Kidney (tissue), 14 donors: ENCODE results near the gene COL6A3. TPM values are rescaled to one million over a fixed set of nuclear protein-coding genes. Genes with fewer than 3 reads are reported as not detected.
"Not testable (repeated sequence)": the region's sequence is repeated elsewhere in the genome, so short reads cannot be mapped to it uniquely, and the experiment has no call there.

Experiments used
- DNase-seq, 5 donors: peaks; one replicate each; pipeline ENCODE4 v3.0.0-alpha.2; 2013 to 2020
- FAIRE-seq: peaks from 2 replicates; lab custom pipeline; 2012; peaks lifted over from hg19 to GRCh38; lab: Jason Lieb, UNC
- H3K27ac ChIP-seq, 2 donors: one replicate each; pipeline ENCODE4 v1.7.0; 2013; ENCODE audit warnings: low read depth in 2 of 2, low read length in 2 of 2, inconsistent platforms in 1 of 2
- H3K27me3 ChIP-seq: one replicate; pipeline ENCODE4 v1.7.1; 2013; ENCODE audit warnings: low read length, inconsistent platforms; ENCODE audit not compliant: control insufficient read depth, insufficient read depth
- H3K36me3 ChIP-seq, 3 donors: one replicate each; pipeline versions ENCODE4 v1.7.0 to v1.7.1; 2013; ENCODE audit warnings: low read length in 3 of 3, control low read depth in 1 of 3, inconsistent platforms in 1 of 3; ENCODE audit not compliant: insufficient read depth in 3 of 3, control insufficient read depth in 2 of 3
- H3K4me1 ChIP-seq, 3 donors: one replicate each; pipeline versions ENCODE4 v1.7.0 to v1.7.1; 2013; ENCODE audit warnings: low read length in 3 of 3, inconsistent platforms in 1 of 3, low read depth in 1 of 3; ENCODE audit not compliant: control insufficient read depth in 2 of 3, insufficient read depth in 2 of 3
- H3K4me3 ChIP-seq, 3 donors: one replicate each; pipeline versions ENCODE4 v1.7.0 to v1.8.1; 2013; ENCODE audit warnings: low read length in 3 of 3, control low read depth in 1 of 3, inconsistent platforms in 1 of 3
- H3K9ac ChIP-seq, 3 donors: one replicate each; pipeline versions ENCODE4 v1.7.0 to v1.7.1; 2013; ENCODE audit warnings: low read length in 3 of 3, control low read depth in 1 of 3, inconsistent platforms in 1 of 3
- H3K9me3 ChIP-seq, 3 donors: one replicate each; pipeline versions ENCODE4 v1.7.0 to v1.7.1; 2013; ENCODE audit warnings: low read length in 3 of 3, control low read depth in 1 of 3, inconsistent platforms in 1 of 3; ENCODE audit not compliant: control insufficient read depth in 2 of 3, insufficient read depth in 1 of 3
- intact Hi-C: fragments of 100-400 bp; cut with DNase I; formaldehyde crosslinking; loops from one replicate; pipeline ENCODE4 v1.11.1; 2022
- polyA plus RNA-seq: library from polyadenylated mRNA; stranded (reverse); fragments of 350-450 nt; fragmentation: Illumina TruSeq; extraction: RNeasy Lipid Tissue Mini Kit (QIAGEN cat#74804); gene quantifications from one replicate; pipeline ENCODE4 v1.2.3, GENCODE V29; 2014; ENCODE audit warnings: low read depth, low replicate concordance; ENCODE audit not compliant: insufficient read depth
- total RNA-seq: library from RNA; stranded (reverse); fragmentation: NEBNext Ultra II Directional; extraction: Animal tissue kit (Norgen Biotek cat#: 25700); gene quantifications from one replicate; pipeline ENCODE4 v1.2.1, GENCODE V29; 2021
- TF ChIP-seq, protein P1 (sequence below): IDR thresholded peaks from 3 replicates; pipeline ENCODE4 v1.5.1; 2012; ENCODE audit warnings: mild to moderate bottlenecking, moderate library complexity, borderline replicate concordance; ENCODE audit not compliant: insufficient read depth; ENCODE audit errors: extremely low read depth
- donor health status: control.
- donor health status: control.
- donor health status: control.
- donor health status: control.
- donor health status: control.
- donor health status: DM: yes; HTN: yes; CAD: no.
- donor health status: Normal renal cell carcinoma (clear cell type).

The COL6A3 gene
- total and polyA plus RNA-seq, 2 donors from 2014 or later, result 3.8 to 59.5 TPM

DNA sequence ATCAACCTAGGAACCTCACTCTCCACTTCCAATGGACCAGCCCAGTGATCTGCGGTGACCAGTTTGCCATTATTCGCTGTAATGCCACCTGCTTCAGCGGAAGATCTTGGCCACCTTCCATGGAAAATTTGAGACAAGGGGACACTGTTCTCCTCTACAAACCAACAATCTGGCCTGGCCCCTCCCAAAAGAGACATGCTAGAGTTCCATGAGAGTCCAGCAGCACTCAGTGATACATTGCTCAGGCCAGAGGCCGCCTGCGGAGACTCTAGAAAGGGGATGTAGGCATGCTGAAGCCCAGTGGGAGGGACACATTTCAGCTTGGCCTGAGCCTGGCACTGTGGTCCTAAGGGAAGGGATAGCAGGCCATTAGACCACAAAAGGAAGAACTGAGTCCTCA lies 58.3 kb downstream of the COL6A3 start:
- H3K9me3 ChIP-seq, result no peaks in the 10 kb centered on the region
- no peak overlapping the region for H3K27ac ChIP-seq
- H3K4me3 ChIP-seq, result no peak overlapping the region
- H3K4me1 ChIP-seq, result peaks cover 0 to 2% (median 0%) of the 10 kb centered on the region in 3 donors
- H3K36me3 ChIP-seq, result peaks cover 0 to 10% (median 0%) of the 10 kb centered on the region in 3 donors
- intact Hi-C loops, result no loop called here
- H3K27me3 ChIP-seq, result no peaks in the 10 kb centered on the region
- TF ChIP-seq, protein P1, sequence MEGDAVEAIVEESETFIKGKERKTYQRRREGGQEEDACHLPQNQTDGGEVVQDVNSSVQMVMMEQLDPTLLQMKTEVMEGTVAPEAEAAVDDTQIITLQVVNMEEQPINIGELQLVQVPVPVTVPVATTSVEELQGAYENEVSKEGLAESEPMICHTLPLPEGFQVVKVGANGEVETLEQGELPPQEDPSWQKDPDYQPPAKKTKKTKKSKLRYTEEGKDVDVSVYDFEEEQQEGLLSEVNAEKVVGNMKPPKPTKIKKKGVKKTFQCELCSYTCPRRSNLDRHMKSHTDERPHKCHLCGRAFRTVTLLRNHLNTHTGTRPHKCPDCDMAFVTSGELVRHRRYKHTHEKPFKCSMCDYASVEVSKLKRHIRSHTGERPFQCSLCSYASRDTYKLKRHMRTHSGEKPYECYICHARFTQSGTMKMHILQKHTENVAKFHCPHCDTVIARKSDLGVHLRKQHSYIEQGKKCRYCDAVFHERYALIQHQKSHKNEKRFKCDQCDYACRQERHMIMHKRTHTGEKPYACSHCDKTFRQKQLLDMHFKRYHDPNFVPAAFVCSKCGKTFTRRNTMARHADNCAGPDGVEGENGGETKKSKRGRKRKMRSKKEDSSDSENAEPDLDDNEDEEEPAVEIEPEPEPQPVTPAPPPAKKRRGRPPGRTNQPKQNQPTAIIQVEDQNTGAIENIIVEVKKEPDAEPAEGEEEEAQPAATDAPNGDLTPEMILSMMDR, result no peak
- FAIRE-seq (no peak), DNase-seq (peak in 1 of 5 donors; percentile 3)
- no peak overlapping the region for H3K9ac ChIP-seq

DNA sequence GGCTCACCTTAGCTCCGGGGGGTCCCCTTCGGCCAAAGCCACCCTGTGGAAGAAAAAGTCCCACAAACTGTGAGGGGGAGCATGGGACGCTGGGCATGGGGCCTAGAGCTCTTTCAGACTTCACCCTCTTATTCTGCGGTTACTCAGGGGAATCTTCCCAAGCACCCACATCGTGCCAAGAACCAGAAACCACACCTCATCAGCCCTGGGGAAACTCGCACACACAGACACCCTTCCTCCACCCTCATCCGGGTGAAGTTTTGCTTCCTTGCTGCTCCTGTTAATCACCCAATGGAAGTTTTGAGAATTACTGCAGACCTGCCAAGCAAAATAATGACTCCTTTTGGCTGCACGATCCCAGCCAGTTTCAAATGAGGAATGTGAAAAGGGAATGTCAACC lies 59.1 kb downstream of the COL6A3 start:
- intact Hi-C loops, result no loop called here
- FAIRE-seq, result no peak
- H3K4me3 ChIP-seq, result no peak overlapping the region
- H3K27me3 ChIP-seq, result no peaks in the 10 kb centered on the region
- peaks cover 0 to 10% (median 0%) of the 10 kb centered on the region in 3 donors for H3K36me3 ChIP-seq
- no peak overlapping the region for H3K27ac ChIP-seq
- DNase-seq, result peak in 1 of 5 donors; percentile 50
- peaks cover 0 to 2% (median 0%) of the 10 kb centered on the region in 3 donors for H3K4me1 ChIP-seq
- no peaks in the 10 kb centered on the region for H3K9me3 ChIP-seq
- TF ChIP-seq, protein P1, result no peak
- H3K9ac ChIP-seq, result no peak overlapping the region

DNA sequence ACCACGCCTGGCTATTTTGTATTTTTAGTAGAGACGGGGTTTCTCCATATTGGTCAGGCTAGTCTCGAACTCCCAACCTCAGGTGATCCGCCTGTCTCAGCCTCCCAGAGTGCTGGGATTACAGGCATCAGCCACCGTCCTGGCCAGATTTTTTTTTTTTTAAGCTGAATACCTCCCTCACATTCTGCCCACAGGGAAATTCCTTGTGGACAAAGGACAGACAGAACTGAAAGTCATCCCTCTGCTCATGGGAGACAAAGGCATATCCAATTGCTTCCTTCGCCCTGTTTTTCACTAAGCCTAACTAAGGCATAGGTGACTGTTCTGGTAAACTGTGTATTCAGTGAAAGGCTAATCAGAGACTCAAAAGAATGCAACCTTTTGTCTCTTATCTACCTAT lies 59.8 kb downstream of the COL6A3 start:
- H3K9me3 ChIP-seq, FAIRE-seq, DNase-seq, H3K9ac ChIP-seq, H3K36me3 ChIP-seq, intact Hi-C loops, H3K4me3 ChIP-seq, H3K4me1 ChIP-seq, H3K27ac ChIP-seq, H3K27me3 ChIP-seq: not testable (repeated sequence)

DNA sequence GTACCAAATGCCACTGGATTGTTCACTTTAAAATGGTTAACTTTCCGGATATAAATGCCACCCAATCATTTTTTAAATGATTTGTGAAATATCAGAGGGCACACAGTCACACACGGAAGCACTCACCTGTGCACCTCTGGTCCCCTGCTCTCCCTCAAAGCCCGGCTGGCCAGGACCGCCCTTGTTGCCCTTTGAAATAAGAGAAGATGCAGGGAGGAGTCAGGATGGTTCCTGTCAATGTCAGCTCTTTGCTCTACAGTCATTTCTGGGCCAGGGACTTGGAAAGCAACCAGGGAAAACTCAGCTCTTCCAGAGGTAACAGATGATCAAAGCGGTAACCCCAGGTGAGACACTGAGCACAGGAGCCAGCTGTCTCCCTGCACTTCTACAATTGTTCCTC lies 60.7 kb downstream of the COL6A3 start:
- DNase-seq (peak in 4 of 5 donors; percentile 56 to 76 (median 66)), FAIRE-seq (no peak)
- Histone ChIP-seq H3K4me1 (no peaks in the 10 kb centered on the region), H3K36me3 (peaks cover 0 to 7% (median 0%) of the 10 kb centered on the region in 3 donors), H3K27ac (no peak overlapping the region), H3K9ac (no peak overlapping the region), H3K4me3 (no peak overlapping the region), H3K27me3 (no peaks in the 10 kb centered on the region), H3K9me3 (no peaks in the 10 kb centered on the region)
- TF ChIP-seq, protein P1, result no peak
- intact Hi-C loops, result no loop called here
